ENCODE data around the gene MIAT. TPM values are rescaled to one million over a fixed set of nuclear protein-coding genes. Genes with fewer than 3 reads are reported as not detected.
"Not testable (repeated sequence)": the region's sequence is repeated elsewhere in the genome, so short reads cannot be mapped to it uniquely, and the experiment has no call there.

MIAT gene
- 1 to 10 TPM; 2.0 to 3.0 (median 2.4) TPM for total RNA-seq

- TF ChIP-seq CTCF (IDR thresholded peaks at IDR 0.05), result no peak
- peak; percentile 21 for ATAC-seq (ENCODE audit: low FRiP score)
- DNase-seq (ENCODE audit: low spot score), result no peak
Measured at GRCh38 chr22:26656891-26657851, at the start of gene MIAT. Gene MIAT, plus strand, starts transcription at chr22:26657588.

GRCh38 chr22:26608129-26608528, 49.3 kb upstream of the MIAT start:
- ATAC-seq (ENCODE audit: low FRiP score), result no peak
- no peak for DNase-seq (ENCODE audit: low spot score)
- TF ChIP-seq CTCF (IDR thresholded peaks at IDR 0.05), result no peak

GRCh38 chr22:26609287-26609686, 48.1 kb upstream of the MIAT start:
- ATAC-seq (ENCODE audit: low FRiP score) (no peak), DNase-seq (ENCODE audit: low spot score) (no peak)
- no peak for TF ChIP-seq CTCF (IDR thresholded peaks at IDR 0.05)

- ATAC-seq (ENCODE audit: low FRiP score), result peak; percentile 47
- no peak for DNase-seq (ENCODE audit: low spot score)
- TF ChIP-seq CTCF (IDR thresholded peaks at IDR 0.05), result no peak
Measured at GRCh38 chr22:26610072-26610958, 47.1 kb upstream of the MIAT start.

GRCh38 chr22:26610996-26611395, 46.4 kb upstream of the MIAT start:
- no peak for ATAC-seq (ENCODE audit: low FRiP score)
- no peak for TF ChIP-seq CTCF (IDR thresholded peaks at IDR 0.05)
- no peak for DNase-seq (ENCODE audit: low spot score)

- ATAC-seq (ENCODE audit: low FRiP score) (no peak), DNase-seq (ENCODE audit: low spot score) (no peak)
- no peak for TF ChIP-seq CTCF (IDR thresholded peaks at IDR 0.05)
Measured at GRCh38 chr22:26612652-26613051, 44.7 kb upstream of the MIAT start.

GRCh38 chr22:26613753-26614152, 43.6 kb upstream of the MIAT start:
- ATAC-seq (ENCODE audit: low FRiP score); DNase-seq (ENCODE audit: low spot score): not testable (repeated sequence)
